Measurements from ENCODE around the gene TK1. TPM values are rescaled to one million over a fixed set of nuclear protein-coding genes. Genes with fewer than 3 reads are reported as not detected.

TK1 gene
- total RNA-seq, 1 experiment from 2014 or later, result 89.7 TPM

GRCh38 chr17:78124836-78125137 lies 62.1 kb downstream of the TK1 start:
- BruUV-seq (replicated peaks), result no TSS peak
- TF ChIP-seq CTCF (IDR thresholded peaks at IDR 0.05; ENCODE audit: unreplicated experiment), result no peak

More at GRCh38 chr17:78124836-78125137, 62.1 kb downstream of the TK1 start:
- Mint-ChIP-seq H3K9me3 (ENCODE audit: low read depth, unreplicated experiment) (no peaks in the 10 kb centered on the region), H3K36me3 (ENCODE audit: insufficient read depth, unreplicated experiment) (peaks cover 66% of the 10 kb centered on the region), H3K4me3 (ENCODE audit: low read depth, unreplicated experiment) (no peak overlapping the region), H3K27ac (ENCODE audit: unreplicated experiment) (no peak overlapping the region), H3K4me1 (ENCODE audit: low read depth, unreplicated experiment) (peaks cover 11% of the 10 kb centered on the region), H3K27me3 (ENCODE audit: unreplicated experiment) (no peaks in the 10 kb centered on the region)
- CTCF ChIA-PET, result no interaction called here
- no peak for DNase-seq
- intact Hi-C loops (cut with micrococcal nuclease; ENCODE audit: unreplicated experiment), result no loop called here

Other genes with a start within 250 kb of the TK1 start
- gene TNRC6C, start 228.3 kb downstream of the TK1 start, total RNA-seq (2022), result 11.9 and 18.2 TPM in 2 replicates
- gene TMC6, start 58.3 kb downstream of the TK1 start, total RNA-seq (2022), result 116 and 133 TPM in 2 replicates
- 1.1 and 2.1 TPM in 2 replicates for gene TMC8, start 56.3 kb downstream of the TK1 start, total RNA-seq (2022)
- not detected in 2 replicates for gene C17orf99, start 40.7 kb downstream of the TK1 start, total RNA-seq (2022)
- gene SYNGR2, start 18.5 kb downstream of the TK1 start, total RNA-seq (2022), result 204 and 229 TPM in 2 replicates
- gene AFMID, start 310 bp upstream of the TK1 start, total RNA-seq (2022), result 28.5 and 30.8 TPM in 2 replicates
- 52.4 and 58.5 TPM in 2 replicates for gene BIRC5, start 27.2 kb upstream of the TK1 start, total RNA-seq (2022)
- gene TMEM235, start 44.6 kb upstream of the TK1 start, total RNA-seq (2022), result not detected in 2 replicates
- gene SOCS3, start 173.0 kb upstream of the TK1 start, total RNA-seq (2022), result 39.5 and 51.6 TPM in 2 replicates
- 39.5 and 42.6 TPM in 2 replicates for gene PGS1, start 191.6 kb upstream of the TK1 start, total RNA-seq (2022)